Stimulated activated CD4-positive, alpha-beta T cell treated with anti-CD3 and anti-CD28 coated beads, Interleukin-12 subunit alpha, Interleukin-12 subunit beta, amount 100 ng/mL, for 24 hours (primary cell): ENCODE results near the gene CAB39L.

ENCODE experiments used
- DNase-seq, 2 experiments: peaks; one replicate each; pipeline ENCODE4 v3.0.0-alpha.2; 2020; ENCODE audit warnings: low read depth in 2 of 2

The CAB39L gene

GRCh38 chr13:49287995-49288394, 155.9 kb downstream of the CAB39L start:
- no peak for DNase-seq

- DNase-seq = no peak
These were observed 164.0 kb downstream of the CAB39L start for GRCh38 chr13:49279885-49280284.

- DNase-seq = no peak
These were observed 164.8 kb downstream of the CAB39L start for GRCh38 chr13:49279112-49279511.

DNA sequence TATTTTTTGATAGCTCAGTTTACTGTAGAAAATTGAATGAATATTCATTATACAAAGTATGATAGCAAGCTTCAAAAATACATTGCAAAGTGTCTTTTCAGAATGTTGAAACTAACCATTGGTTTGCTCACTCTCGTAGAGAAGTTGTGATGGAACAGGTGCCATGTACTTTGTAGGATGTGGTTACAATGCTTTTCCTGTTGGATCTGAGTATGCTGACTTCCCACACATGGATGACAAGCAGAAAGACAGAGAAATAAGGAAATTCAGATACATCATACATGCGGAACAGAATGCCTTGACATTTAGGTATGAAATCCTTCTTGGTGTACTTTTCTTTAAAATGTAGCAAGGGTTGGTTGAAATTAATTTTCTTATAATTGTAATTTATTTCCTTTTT, 165.7 kb downstream of the CAB39L start:
- no peak for DNase-seq

DNA sequence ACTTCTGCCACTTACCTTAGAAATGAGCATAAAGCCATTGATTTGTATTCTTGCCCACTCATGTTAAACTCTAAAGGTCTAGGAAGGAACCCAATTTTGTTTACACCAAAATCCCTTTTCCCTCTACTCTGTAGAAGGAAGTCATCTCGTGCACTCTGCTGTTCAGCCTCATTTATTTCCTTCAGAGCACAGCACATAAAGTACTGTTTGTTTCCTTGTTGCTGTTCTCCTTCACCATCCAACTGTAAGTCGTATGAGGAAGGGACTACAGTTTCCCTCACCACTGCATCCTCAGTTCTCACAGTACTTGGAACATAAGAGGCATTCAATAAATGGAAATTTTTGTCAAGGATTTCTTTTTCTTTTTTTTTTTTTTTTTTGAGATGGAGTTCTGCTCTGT, 171.6 kb downstream of the CAB39L start:
- no peak for DNase-seq

DNA sequence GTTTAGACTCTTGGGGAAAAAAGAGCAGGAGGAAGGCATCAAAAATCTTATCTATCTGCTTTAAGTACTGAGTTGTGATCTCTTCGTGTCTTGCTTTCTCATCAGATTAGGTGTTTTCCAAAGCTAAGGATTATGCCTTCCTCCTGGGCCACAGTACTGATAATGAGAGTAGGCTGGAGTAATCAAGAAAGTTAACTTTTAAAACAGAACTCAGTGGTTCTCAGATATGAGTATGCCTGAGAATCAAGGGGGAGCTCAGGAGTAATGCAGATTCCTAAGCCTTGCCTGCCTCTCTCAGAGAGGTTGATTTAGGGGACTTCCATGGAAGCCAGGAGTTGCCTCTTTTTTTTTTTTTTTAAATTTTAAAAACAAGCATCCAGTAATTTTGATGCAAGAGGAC, 172.6 kb downstream of the CAB39L start:
- no peak for DNase-seq

DNA sequence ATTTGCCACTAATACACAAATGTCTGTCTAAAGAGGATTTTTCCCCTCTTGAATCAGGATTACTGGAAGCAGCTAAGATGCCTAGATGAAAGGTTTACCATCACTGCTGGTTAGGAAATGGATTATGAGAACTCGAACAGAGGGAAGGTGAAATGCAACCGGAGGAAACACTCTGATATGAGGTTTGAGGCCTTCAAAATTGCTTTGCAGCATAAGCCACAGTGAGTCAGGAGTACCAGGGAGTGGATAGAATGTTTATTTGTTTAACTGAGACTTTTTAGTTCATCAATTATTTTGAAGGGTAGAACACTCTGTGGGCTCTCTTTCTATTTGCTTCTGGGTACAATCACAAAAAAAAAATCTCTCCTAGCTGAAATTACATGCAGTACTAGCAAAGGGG, 178.0 kb downstream of the CAB39L start:
- no peak for DNase-seq

GRCh38 chr13:49262634-49263033, 181.2 kb downstream of the CAB39L start:
- no peak for DNase-seq

DNA sequence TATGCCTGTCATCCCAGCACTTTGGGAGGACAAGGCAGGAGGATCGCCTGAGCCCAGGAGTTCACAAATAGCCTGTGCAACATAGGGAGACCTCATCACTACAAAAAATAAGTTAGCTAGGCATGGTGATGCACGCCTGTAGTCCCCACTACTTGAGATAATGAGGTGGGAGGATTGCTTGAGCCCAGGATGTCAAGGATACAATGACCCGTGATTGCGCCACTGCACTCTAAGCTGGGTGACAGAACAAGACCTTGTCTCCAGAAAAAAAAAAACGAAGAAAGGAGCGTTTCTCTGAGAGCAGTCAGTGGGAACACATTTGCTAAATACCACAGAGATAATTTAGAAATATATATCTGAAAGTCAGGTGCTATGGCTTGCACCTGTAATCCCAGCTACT, 184.3 kb downstream of the CAB39L start:
- DNase-seq = no peak
